GM19023 (cell line): ENCODE measurements around the gene TRIM69.
"Not testable (repeated sequence)": the region's sequence is repeated elsewhere in the genome, so short reads cannot be mapped to it uniquely, and the experiment has no call there.

Experiments used
- ATAC-seq: cut with Tn5 transposase; IDR thresholded peaks from one replicate; pipeline ENCODE4 v1.9.1; 2021; ENCODE audit warnings: mild to moderate bottlenecking, moderate library complexity; ENCODE audit not compliant: unreplicated experiment

Gene TRIM69, protein sequence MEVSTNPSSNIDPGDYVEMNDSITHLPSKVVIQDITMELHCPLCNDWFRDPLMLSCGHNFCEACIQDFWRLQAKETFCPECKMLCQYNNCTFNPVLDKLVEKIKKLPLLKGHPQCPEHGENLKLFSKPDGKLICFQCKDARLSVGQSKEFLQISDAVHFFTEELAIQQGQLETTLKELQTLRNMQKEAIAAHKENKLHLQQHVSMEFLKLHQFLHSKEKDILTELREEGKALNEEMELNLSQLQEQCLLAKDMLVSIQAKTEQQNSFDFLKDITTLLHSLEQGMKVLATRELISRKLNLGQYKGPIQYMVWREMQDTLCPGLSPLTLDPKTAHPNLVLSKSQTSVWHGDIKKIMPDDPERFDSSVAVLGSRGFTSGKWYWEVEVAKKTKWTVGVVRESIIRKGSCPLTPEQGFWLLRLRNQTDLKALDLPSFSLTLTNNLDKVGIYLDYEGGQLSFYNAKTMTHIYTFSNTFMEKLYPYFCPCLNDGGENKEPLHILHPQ

GRCh38 chr15:44736181-44736765, at the start of gene TRIM69:
Gene TRIM69, plus strand, starts transcription at chr15:44736528. Its CDS starts 177 bp downstream, at chr15:44736705.
- ATAC-seq = no peak

DNA sequence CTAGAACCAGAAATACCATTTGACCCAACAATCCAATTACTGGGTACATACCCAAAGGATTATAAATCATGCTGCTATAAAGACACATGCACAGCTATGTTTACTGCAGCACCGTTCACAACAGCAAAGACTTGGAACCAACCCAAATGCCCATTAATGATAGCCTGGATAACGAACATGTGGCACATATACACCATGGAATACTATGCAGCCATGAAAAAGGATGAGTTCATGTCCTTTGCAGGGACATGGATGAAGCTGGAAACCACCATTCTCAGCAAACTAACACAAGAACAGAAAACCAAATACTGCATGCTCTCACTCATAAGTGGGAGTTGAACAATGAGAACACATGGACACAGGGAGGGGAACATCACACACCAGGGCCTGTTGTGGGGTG, 47.0 kb upstream of the TRIM69 start:
- not testable (repeated sequence) for ATAC-seq

DNA sequence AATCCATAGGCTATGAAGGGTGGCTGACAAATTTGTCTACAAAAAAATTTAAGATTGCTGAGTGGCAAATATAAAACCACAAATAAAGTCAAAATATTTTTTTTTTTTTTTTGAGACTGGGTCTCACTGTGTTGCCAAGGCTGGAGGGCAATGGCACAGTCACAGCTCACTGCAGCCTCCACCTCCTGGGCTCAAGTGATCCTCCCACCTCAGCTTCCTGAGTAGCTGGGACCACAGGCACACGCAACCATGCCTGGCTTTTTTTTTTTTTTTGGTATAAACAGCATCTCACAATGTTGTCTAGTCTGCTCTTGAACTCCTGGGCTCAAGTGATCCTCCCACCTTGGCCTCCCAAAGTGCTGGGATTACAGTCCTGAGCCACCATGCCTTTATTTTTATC, 46.1 kb upstream of the TRIM69 start:
- not testable (repeated sequence) for ATAC-seq

GRCh38 chr15:44692659-44693058, 43.7 kb upstream of the TRIM69 start:
- no peak for ATAC-seq

- ATAC-seq = no peak
These were observed 41.9 kb upstream of the TRIM69 start for GRCh38 chr15:44694416-44694815.

- ATAC-seq = no peak
These were observed 41.0 kb upstream of the TRIM69 start for GRCh38 chr15:44695294-44695693.

DNA sequence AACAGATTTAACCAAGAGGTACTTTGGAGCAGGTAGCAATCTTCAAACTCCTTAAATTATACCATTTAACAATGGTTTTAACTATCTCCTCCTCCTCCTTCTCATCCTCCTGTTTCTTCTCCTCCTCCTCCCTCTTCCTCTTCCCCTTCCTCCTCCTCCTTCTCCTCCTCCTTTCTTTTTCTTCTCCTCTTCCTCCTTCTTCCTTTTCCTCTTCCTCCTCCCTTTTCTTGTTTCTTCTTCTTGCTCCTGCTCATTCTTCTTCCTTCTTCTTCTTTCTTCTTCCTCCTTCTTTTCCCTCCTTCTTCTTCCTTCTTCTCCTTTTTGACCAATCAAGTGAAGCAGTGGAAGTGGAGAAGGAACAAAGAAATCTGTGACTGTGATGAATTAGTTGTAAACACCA, 39.3 kb upstream of the TRIM69 start:
- no peak for ATAC-seq

DNA sequence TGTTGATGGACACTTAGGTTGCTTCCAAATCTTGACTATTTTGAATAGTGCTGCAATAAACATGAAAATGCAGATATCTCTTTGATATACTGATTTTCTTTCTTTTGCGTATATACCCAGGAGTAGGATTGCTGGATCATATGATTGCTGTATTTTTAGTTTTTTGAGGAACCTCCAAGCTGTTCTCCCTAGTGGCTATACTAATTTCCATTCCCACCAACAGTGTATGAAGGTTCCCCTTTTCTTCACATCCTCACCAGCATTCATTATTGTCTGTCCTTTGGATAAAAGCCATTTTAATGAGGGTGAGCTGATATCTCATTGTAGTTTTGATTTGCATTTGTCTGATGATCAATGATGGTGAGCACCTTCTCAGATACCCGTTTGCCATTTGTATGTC, 37.7 kb upstream of the TRIM69 start:
- ATAC-seq = no peak

- not testable (repeated sequence) for ATAC-seq
These were observed 35.7 kb upstream of the TRIM69 start for GRCh38 chr15:44700676-44701075.

DNA sequence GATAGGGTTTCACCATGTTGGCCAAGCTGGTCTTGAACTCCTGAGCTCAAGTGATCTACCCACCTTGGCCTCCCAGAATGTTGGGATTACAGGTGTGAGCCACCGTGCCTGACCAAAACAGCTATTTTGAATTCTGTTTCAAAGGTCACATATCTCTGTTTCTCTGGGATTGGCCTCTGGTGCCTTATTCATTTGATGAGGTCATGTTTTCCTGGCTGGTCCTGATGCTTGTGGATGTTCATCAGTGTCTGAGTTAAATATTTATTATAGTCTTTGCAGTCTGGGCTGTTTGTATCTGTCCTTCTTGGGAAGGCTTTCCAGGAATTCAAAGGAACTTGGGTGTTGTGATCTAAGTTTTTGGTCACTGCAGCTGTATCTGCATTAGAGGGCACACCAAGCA, 30.3 kb upstream of the TRIM69 start:
- no peak for ATAC-seq

DNA sequence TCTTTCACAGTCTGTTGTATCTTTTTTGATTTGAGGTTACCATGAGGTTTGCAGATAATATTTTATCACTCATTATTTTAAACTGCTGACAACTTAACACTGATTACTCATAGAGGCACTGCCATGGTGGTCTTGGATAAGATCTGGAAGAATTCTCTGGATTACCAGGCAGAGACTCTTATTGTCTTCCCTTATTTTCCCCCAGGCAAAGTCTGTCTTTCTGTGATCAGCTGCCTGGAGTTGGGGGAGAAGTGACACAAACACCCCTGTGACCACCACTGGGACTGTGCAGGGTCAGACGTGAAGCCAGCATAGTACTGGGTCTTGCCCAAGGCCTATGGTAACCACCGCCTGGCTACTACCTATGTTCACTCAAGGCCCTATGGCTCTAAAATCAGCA, 29.9 kb upstream of the TRIM69 start:
- ATAC-seq = no peak

GRCh38 chr15:44706946-44707636, 29.2 kb upstream of the TRIM69 start:
- no peak for ATAC-seq

- ATAC-seq = no peak
These were observed 25.9 kb upstream of the TRIM69 start for GRCh38 chr15:44710236-44711095.

- ATAC-seq = peak; percentile 76
These were observed 25.1 kb upstream of the TRIM69 start, which contains the start of the genes B2M and PATL2 for GRCh38 chr15:44711096-44711742. Gene B2M, plus strand, starts transcription at chr15:44711517. Its CDS starts 30 bp downstream, at chr15:44711547. Gene PATL2, minus strand, starts transcription at chr15:44711323. Its CDS starts 34,833 bp downstream, at chr15:44676490.

DNA sequence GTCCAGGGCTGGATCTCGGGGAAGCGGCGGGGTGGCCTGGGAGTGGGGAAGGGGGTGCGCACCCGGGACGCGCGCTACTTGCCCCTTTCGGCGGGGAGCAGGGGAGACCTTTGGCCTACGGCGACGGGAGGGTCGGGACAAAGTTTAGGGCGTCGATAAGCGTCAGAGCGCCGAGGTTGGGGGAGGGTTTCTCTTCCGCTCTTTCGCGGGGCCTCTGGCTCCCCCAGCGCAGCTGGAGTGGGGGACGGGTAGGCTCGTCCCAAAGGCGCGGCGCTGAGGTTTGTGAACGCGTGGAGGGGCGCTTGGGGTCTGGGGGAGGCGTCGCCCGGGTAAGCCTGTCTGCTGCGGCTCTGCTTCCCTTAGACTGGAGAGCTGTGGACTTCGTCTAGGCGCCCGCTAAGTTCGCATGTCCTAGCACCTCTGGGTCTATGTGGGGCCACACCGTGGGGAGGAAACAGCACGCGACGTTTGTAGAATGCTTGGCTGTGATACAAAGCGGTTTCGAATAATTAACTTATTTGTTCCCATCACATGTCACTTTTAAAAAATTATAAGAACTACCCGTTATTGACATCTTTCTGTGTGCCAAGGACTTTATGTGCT, 24.5 kb upstream of the TRIM69 start:
- peak; percentile 27 for ATAC-seq

DNA sequence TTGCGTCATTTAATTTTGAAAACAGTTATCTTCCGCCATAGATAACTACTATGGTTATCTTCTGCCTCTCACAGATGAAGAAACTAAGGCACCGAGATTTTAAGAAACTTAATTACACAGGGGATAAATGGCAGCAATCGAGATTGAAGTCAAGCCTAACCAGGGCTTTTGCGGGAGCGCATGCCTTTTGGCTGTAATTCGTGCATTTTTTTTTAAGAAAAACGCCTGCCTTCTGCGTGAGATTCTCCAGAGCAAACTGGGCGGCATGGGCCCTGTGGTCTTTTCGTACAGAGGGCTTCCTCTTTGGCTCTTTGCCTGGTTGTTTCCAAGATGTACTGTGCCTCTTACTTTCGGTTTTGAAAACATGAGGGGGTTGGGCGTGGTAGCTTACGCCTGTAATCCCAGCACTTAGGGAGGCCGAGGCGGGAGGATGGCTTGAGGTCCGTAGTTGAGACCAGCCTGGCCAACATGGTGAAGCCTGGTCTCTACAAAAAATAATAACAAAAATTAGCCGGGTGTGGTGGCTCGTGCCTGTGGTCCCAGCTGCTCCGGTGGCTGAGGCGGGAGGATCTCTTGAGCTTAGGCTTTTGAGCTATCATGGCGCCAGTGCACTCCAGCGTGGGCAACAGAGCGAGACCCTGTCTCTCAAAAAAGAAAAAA, 23.9 kb upstream of the TRIM69 start:
- ATAC-seq = no peak

GRCh38 chr15:44713006-44713966, 23.0 kb upstream of the TRIM69 start:
- no peak for ATAC-seq
